GM18868 (cell line): ENCODE data around the gene RSPH10B.
"Not testable (repeated sequence)": the region's sequence is repeated elsewhere in the genome, so short reads cannot be mapped to it uniquely, and the experiment has no call there.

ENCODE experiments used
- ATAC-seq: cut with Tn5 transposase; IDR thresholded peaks from one replicate; pipeline ENCODE4 v1.9.1; 2021; ENCODE audit warnings: mild to moderate bottlenecking, moderate library complexity; ENCODE audit not compliant: unreplicated experiment

RSPH10B gene

GRCh38 chr7:5970347-5970911, at the start of gene RSPH10B:
RSPH10B (minus strand) TSS chr7:5970689; CDS start chr7:5967116, 3,573 bp downstream.
- not testable (repeated sequence) for ATAC-seq

GRCh38 chr7:6016653-6016966, 46.1 kb upstream of the RSPH10B start:
- ATAC-seq, result no peak

- ATAC-seq, result no peak
Observed at GRCh38 chr7:6015917-6016652, 45.6 kb upstream of the RSPH10B start.

- ATAC-seq, result no peak
Observed at GRCh38 chr7:6012355-6013104, 42.0 kb upstream of the RSPH10B start.

- ATAC-seq, result no peak
Observed at GRCh38 chr7:6011541-6011940, 41.1 kb upstream of the RSPH10B start.

- not testable (repeated sequence) for ATAC-seq
Observed at GRCh38 chr7:6010370-6010769, 39.9 kb upstream of the RSPH10B start.

GRCh38 chr7:6008668-6009611, 38.5 kb upstream of the RSPH10B start, which contains the start of the genes AIMP2 and PMS2:
AIMP2 (plus strand) TSS chr7:6009272; CDS start chr7:6009364, 92 bp downstream.
PMS2 (minus strand) TSS chr7:6009049; CDS start chr7:6009019, 30 bp downstream.
- peak; percentile 92 for ATAC-seq

GRCh38 chr7:6007835-6008590, 37.5 kb upstream of the RSPH10B start:
- not testable (repeated sequence) for ATAC-seq

- ATAC-seq, result no peak
Observed at GRCh38 chr7:6007386-6007785, 36.9 kb upstream of the RSPH10B start.

- ATAC-seq, result no peak
Observed at GRCh38 chr7:5997210-5997808, 26.8 kb upstream of the RSPH10B start.

- not testable (repeated sequence) for ATAC-seq
Observed at GRCh38 chr7:5987061-5987460, 16.6 kb upstream of the RSPH10B start.

- not testable (repeated sequence) for ATAC-seq
Observed at GRCh38 chr7:5979680-5980314, 9.3 kb upstream of the RSPH10B start.

- not testable (repeated sequence) for ATAC-seq
Observed at GRCh38 chr7:5973580-5973979, 3.1 kb upstream of the RSPH10B start.

- ATAC-seq, result not testable (repeated sequence)
Observed at GRCh38 chr7:5963810-5964209, 6.7 kb downstream of the RSPH10B start.

- ATAC-seq, result not testable (repeated sequence)
Observed at GRCh38 chr7:5963205-5963604, 7.3 kb downstream of the RSPH10B start.

GRCh38 chr7:5934945-5935450, 35.5 kb downstream of the RSPH10B start:
- not testable (repeated sequence) for ATAC-seq

- ATAC-seq, result not testable (repeated sequence)
Observed at GRCh38 chr7:5931905-5932644, 38.4 kb downstream of the RSPH10B start.

GRCh38 chr7:5931250-5931649, 39.2 kb downstream of the RSPH10B start:
- ATAC-seq, result not testable (repeated sequence)
